ENCODE measurements around the gene NEGR1.

Gene NEGR1

DNA sequence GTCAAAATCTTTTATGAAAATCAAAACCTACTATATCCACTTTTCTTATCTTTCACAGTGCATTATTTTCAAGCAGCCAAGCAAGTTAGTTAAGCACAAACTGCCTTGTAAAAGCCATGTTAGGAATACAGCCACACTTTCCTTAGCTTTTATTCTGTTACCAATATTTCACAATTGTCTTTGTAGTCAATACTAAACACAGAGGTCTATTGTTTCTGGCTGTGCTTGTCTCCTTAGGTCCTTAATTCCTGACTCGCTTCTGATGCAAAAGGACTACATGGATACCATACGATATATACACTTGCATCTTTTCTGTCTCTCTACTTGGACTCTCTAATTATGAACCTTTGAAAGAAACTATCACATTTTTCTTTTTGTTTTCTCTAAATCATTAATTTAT is 331.8 kb downstream of the NEGR1 start:
- TF ChIP-seq, protein P1, sequence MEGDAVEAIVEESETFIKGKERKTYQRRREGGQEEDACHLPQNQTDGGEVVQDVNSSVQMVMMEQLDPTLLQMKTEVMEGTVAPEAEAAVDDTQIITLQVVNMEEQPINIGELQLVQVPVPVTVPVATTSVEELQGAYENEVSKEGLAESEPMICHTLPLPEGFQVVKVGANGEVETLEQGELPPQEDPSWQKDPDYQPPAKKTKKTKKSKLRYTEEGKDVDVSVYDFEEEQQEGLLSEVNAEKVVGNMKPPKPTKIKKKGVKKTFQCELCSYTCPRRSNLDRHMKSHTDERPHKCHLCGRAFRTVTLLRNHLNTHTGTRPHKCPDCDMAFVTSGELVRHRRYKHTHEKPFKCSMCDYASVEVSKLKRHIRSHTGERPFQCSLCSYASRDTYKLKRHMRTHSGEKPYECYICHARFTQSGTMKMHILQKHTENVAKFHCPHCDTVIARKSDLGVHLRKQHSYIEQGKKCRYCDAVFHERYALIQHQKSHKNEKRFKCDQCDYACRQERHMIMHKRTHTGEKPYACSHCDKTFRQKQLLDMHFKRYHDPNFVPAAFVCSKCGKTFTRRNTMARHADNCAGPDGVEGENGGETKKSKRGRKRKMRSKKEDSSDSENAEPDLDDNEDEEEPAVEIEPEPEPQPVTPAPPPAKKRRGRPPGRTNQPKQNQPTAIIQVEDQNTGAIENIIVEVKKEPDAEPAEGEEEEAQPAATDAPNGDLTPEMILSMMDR (IDR thresholded peaks at IDR 0.05; ENCODE audit: insufficient read depth, low read length, poor library complexity, severe bottlenecking) = no peak
- no peak overlapping the region for H3K4me3 ChIP-seq (replicated peaks; ENCODE audit: low read depth, low read length)
- no peaks in the 10 kb centered on the region for H3K36me3 ChIP-seq (ENCODE audit: control insufficient read depth, insufficient read depth, low read length)
- H3K27me3 ChIP-seq (replicated peaks; ENCODE audit: control insufficient read depth, insufficient read depth, low read length) = no peaks in the 10 kb centered on the region
- DNase-seq (ENCODE audit: extremely low read depth, insufficient read length) = no peak

DNA sequence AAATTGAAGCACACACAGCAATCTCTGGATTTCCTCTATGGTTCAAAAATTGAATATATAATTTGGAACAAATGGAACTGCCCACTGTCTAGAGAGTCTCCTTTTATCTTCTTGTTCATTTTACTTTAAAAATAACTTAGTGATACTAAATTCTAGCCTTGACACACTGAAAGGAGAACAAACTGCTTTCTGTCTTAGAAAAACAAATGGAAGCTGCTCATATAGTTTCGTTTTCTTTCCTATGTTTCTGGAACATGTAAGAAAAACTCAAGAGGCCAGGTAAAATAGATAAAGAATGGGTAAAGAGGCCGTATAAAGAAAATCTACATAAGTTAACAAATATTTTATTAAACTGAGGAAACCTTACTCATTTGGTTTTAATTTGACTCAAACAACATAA is 332.7 kb downstream of the NEGR1 start:
- Histone ChIP-seq H3K36me3 (ENCODE audit: control insufficient read depth, insufficient read depth, low read length) (no peaks in the 10 kb centered on the region), H3K27me3 (replicated peaks; ENCODE audit: control insufficient read depth, insufficient read depth, low read length) (no peaks in the 10 kb centered on the region), H3K4me3 (replicated peaks; ENCODE audit: low read depth, low read length) (no peak overlapping the region)
- DNase-seq (ENCODE audit: extremely low read depth, insufficient read length) = no peak
- TF ChIP-seq, protein P1 (IDR thresholded peaks at IDR 0.05; ENCODE audit: insufficient read depth, low read length, poor library complexity, severe bottlenecking) = no peak

DNA sequence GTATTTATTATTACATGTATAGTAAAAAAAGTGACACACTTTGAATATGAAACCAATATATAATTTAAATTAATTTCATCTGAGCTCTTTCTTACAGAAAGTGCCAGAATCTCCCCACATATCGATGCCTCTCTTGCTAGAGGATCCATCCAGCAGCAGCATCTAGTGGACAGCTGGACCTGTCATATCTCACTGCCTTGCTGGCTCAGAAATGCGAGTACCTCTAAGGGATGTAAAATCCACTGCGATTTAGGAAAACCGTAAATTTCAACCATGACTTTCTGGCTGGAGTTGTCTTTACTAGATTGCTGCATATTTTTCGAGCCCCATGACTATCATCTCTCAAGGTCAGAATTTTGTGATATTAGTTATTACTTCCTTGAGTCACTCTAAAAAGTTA is 333.8 kb downstream of the NEGR1 start:
- no peak for DNase-seq (ENCODE audit: extremely low read depth, insufficient read length)
- Histone ChIP-seq H3K4me3 (replicated peaks; ENCODE audit: low read depth, low read length) (no peak overlapping the region), H3K27me3 (replicated peaks; ENCODE audit: control insufficient read depth, insufficient read depth, low read length) (no peaks in the 10 kb centered on the region), H3K36me3 (ENCODE audit: control insufficient read depth, insufficient read depth, low read length) (no peaks in the 10 kb centered on the region)
- TF ChIP-seq, protein P1 (IDR thresholded peaks at IDR 0.05; ENCODE audit: insufficient read depth, low read length, poor library complexity, severe bottlenecking) = no peak

DNA sequence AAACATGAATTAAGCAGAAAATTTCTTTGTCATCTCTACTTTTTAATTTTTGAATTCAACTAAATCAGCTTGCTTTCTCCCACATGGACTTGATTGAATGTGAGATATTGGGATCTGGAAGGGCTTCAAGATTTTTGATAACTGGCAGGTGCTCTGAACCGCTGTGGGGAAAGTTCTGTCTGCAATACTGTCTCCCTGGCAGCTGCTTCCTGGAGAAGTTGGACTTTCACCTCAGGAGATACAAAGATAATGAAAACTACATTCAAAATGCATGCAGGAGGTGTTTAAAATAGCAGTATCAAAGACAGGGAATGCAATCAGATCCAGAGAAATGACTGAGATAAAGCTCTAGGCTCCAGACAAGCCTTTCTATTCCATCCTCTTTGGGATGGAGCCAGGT is 338.3 kb downstream of the NEGR1 start:
- TF ChIP-seq, protein P1 (IDR thresholded peaks at IDR 0.05; ENCODE audit: insufficient read depth, low read length, poor library complexity, severe bottlenecking) = no peak
- DNase-seq (ENCODE audit: extremely low read depth, insufficient read length) = no peak
- Histone ChIP-seq H3K4me3 (replicated peaks; ENCODE audit: low read depth, low read length) (no peak overlapping the region), H3K27me3 (replicated peaks; ENCODE audit: control insufficient read depth, insufficient read depth, low read length) (no peaks in the 10 kb centered on the region), H3K36me3 (ENCODE audit: control insufficient read depth, insufficient read depth, low read length) (no peaks in the 10 kb centered on the region)

DNA sequence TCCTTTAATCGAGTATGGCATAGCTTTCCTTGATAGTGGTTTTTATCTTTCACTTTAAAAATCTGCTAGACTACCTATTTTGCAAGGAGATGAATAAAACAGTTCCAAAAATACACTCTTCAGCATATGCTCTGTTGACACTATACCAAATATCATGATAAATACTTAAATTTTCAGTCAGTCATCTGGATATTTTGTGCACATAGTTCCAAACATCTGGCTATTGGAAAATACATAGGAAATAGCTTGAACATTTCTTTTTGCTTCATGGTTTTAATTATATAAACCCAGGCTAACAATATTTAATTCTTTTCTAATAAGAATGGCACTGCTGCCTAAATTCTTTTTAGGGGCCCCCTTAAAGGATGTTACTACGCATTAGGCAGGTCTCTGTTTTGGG is 342.1 kb downstream of the NEGR1 start:
- Histone ChIP-seq H3K27me3 (replicated peaks; ENCODE audit: control insufficient read depth, insufficient read depth, low read length) (no peaks in the 10 kb centered on the region), H3K4me3 (replicated peaks; ENCODE audit: low read depth, low read length) (no peak overlapping the region), H3K36me3 (ENCODE audit: control insufficient read depth, insufficient read depth, low read length) (no peaks in the 10 kb centered on the region)
- TF ChIP-seq, protein P1 (IDR thresholded peaks at IDR 0.05; ENCODE audit: insufficient read depth, low read length, poor library complexity, severe bottlenecking) = no peak
- no peak for DNase-seq (ENCODE audit: extremely low read depth, insufficient read length)

DNA sequence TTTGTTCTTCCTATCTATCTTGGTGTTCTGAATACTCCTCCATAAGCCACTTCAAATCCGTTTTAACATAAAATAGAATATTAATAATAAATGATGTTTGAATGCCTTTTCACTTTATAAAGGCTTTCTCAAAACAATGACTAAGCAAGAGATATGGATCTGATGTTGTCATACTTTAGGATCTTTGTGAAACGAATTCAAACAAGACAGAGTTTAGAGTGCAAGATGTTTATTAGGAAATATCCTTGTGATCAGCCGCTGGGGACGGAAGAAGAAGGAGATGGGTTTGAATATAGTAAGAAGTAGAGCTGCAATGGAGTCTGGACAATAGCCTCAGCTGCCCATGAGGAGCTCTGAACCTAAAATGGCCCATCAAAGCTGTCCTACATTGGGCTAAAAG is 351.8 kb downstream of the NEGR1 start:
- no peak for DNase-seq (ENCODE audit: extremely low read depth, insufficient read length)
- Histone ChIP-seq H3K36me3 (ENCODE audit: control insufficient read depth, insufficient read depth, low read length) (no peaks in the 10 kb centered on the region), H3K4me3 (replicated peaks; ENCODE audit: low read depth, low read length) (no peak overlapping the region), H3K27me3 (replicated peaks; ENCODE audit: control insufficient read depth, insufficient read depth, low read length) (no peaks in the 10 kb centered on the region)
- TF ChIP-seq, protein P1 (IDR thresholded peaks at IDR 0.05; ENCODE audit: insufficient read depth, low read length, poor library complexity, severe bottlenecking) = no peak
